ENCODE data around the gene BMPR1B.

DNA sequence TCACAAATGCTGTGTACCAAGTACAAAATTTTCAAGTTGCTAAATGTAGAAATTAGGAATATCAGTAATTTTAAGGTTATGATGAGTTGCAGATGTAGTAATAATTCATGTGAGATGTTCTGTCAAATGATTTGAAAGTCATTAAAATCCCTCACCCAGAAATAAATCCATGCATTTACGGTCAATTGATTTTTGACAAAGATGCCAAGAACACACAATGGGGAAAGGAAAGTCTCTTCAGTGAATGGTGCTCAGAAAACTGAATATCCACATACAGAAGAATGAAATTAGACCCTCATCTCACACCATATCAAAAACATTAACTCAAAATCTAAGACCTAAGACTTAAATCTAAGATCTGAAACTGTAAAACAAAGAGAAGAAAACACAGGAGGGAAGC is 12.9 kb upstream of the BMPR1B start:
- TF ChIP-seq, protein P1, sequence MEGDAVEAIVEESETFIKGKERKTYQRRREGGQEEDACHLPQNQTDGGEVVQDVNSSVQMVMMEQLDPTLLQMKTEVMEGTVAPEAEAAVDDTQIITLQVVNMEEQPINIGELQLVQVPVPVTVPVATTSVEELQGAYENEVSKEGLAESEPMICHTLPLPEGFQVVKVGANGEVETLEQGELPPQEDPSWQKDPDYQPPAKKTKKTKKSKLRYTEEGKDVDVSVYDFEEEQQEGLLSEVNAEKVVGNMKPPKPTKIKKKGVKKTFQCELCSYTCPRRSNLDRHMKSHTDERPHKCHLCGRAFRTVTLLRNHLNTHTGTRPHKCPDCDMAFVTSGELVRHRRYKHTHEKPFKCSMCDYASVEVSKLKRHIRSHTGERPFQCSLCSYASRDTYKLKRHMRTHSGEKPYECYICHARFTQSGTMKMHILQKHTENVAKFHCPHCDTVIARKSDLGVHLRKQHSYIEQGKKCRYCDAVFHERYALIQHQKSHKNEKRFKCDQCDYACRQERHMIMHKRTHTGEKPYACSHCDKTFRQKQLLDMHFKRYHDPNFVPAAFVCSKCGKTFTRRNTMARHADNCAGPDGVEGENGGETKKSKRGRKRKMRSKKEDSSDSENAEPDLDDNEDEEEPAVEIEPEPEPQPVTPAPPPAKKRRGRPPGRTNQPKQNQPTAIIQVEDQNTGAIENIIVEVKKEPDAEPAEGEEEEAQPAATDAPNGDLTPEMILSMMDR (IDR thresholded peaks at IDR 0.05) = no peak
- no peak for TF ChIP-seq POLR2A (IDR thresholded peaks at IDR 0.05)

All from ovary (tissue), 3 donors.